GM11168 (cell line): ENCODE results near the gene OXSR1.
"Not testable (repeated sequence)": the region's sequence is repeated elsewhere in the genome, so short reads cannot be mapped to it uniquely, and the experiment has no call there.

Experiments
- in situ Hi-C: fragments of 300-500 bp; cut with MboI; formaldehyde crosslinking; loops from one replicate; pipeline ENCODE4 v1.12.0; 2022; ENCODE audit warnings: low sequenced_read_pairs; ENCODE audit not compliant: unreplicated experiment

Gene OXSR1

GRCh38 chr3:38160704-38161103 is 4.6 kb upstream of the OXSR1 start:
- in situ Hi-C loops, result not testable (repeated sequence)

- in situ Hi-C loops, result no loop called here
Measured at GRCh38 chr3:38163117-38163840, 2.1 kb upstream of the OXSR1 start.

GRCh38 chr3:38163841-38164642 is 1.3 kb upstream of the OXSR1 start:
- in situ Hi-C loops, result no loop called here

GRCh38 chr3:38164643-38164951 is 740 bp upstream of the OXSR1 start:
- in situ Hi-C loops, result no loop called here

GRCh38 chr3:38165722-38166387 is 518 bp downstream of the OXSR1 start:
- in situ Hi-C loops, result no loop called here

- in situ Hi-C loops, result no loop called here
Measured at GRCh38 chr3:38167591-38167990, 2.3 kb downstream of the OXSR1 start.

GRCh38 chr3:38168151-38169026 is 3.1 kb downstream of the OXSR1 start:
- in situ Hi-C loops, result no loop called here

GRCh38 chr3:38169027-38169317 is 3.6 kb downstream of the OXSR1 start:
- in situ Hi-C loops, result no loop called here

GRCh38 chr3:38170722-38171121 is 5.4 kb downstream of the OXSR1 start:
- in situ Hi-C loops, result no loop called here

GRCh38 chr3:38171622-38172021 is 6.3 kb downstream of the OXSR1 start:
- in situ Hi-C loops, result no loop called here

GRCh38 chr3:38173834-38174418 is 8.6 kb downstream of the OXSR1 start:
- in situ Hi-C loops, result no loop called here

GRCh38 chr3:38177181-38177580 is 11.8 kb downstream of the OXSR1 start:
- in situ Hi-C loops, result no loop called here

- in situ Hi-C loops, result no loop called here
Measured at GRCh38 chr3:38186781-38187180, 21.4 kb downstream of the OXSR1 start.

GRCh38 chr3:38190481-38190881 is 25.1 kb downstream of the OXSR1 start:
- in situ Hi-C loops, result no loop called here

- in situ Hi-C loops, result not testable (repeated sequence)
Measured at GRCh38 chr3:38202931-38203330, 37.6 kb downstream of the OXSR1 start.

GRCh38 chr3:38203690-38204089 is 38.4 kb downstream of the OXSR1 start:
- in situ Hi-C loops, result no loop called here

GRCh38 chr3:38204599-38205471 is 39.5 kb downstream of the OXSR1 start:
- in situ Hi-C loops, result no loop called here

- in situ Hi-C loops, result no loop called here
Measured at GRCh38 chr3:38205472-38205805, 40.1 kb downstream of the OXSR1 start.

- in situ Hi-C loops, result no loop called here
Measured at GRCh38 chr3:38207254-38208003, 42.1 kb downstream of the OXSR1 start.
